Femur (tissue), 1 donor: ENCODE data around the gene FZR1.

Source experiments
- DNase-seq: peaks from one replicate; pipeline ENCODE4 v3.0.0-alpha.2; 2017

FZR1 gene

DNA sequence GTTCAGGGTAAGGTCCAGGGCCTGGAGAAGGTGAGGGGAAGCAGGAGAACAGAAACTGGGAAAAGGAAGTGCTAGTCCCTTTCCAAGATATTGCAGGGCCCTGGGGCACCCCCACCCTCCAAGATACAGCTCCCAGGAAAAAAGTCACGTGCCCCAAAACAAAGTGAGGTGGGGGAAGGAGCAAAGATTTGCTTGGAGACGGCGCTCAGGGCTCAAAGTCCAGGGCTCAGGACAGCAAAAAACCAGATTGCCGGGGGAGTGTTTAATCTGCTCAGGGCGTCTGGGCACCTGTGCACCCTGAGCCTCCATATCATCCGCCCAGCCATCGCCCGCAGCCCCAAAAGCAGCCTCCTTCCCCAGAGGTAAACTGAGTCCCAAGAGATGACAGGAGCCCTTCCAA lies 32.1 kb upstream of the FZR1 start:
- no peak for DNase-seq

DNA sequence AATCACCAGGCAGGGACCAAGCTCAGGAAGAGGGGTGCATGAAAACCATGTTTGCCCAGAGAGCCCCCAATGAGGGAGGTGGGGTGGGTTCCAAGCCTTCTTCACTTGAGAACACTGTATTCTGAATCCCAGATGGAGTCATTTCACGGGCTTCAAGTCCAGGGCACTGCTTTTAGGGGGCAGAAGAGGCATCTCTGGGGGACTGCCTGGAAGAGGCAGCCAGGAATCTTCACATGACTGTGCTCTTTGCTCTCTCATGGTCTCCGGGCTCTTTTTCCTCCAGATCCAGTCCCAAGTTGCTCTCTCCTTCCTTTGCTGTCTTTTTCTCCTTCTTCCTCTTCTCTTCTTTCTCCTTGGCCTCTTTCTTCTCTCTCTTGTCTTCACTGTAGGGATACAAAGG lies 31.5 kb upstream of the FZR1 start:
- DNase-seq, result no peak

DNA sequence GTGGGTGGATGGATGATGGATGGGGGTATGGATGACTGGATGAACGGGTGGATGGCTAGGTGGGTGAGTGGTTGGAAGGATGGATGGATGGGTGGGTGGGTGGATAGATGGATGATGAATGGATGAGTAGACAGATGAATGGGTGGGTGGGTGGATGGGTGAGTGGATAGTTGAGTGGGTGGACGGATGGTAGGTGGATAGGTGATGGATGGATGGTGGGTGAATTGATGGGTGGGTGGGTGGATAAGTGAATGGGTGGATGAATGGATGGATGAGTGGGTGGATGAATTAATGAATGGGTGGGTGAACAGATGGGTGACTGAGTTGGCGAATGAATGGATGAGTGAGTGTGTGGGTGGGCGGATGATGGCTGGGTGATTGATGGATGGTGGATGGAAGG lies 30.7 kb upstream of the FZR1 start:
- DNase-seq, result no peak

DNA sequence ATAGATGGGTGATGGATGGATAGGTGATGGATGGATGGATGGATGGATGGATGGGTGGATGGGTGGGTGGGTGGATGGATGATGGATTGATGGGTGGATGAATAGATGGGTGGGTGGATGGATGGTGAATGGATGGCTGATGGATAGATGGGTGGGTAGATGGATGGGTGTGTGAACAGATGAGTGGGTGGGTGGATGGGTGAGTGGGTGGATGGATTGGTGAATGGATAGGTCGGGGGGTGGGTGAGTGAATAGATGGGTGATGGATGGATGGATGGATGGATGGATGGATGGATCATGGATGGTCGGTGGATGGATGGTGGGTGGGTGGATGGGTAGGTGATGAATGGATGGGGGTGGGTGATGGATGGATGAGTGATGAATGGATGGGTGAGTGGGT lies 29.3 kb upstream of the FZR1 start:
- DNase-seq, result no peak

DNA sequence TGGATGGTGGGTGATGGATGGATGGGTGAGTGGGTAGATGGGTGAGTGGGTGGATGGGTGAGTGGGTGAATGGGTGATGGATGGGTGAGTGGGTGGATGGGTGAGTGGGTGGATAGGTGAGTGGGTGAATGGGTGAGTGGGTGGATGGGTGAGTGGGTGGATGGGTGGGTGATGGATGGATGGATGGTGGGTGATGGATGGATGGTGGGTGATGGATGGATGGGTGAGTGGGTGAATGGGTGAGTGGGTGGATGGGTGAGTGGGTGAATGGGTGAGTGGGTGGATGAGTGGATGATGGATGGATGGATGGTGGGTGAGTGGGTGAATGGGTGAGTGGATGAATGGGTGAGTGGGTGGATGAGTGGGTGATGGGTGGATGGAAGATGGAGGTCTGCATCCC lies 28.6 kb upstream of the FZR1 start:
- DNase-seq, result no peak

DNA sequence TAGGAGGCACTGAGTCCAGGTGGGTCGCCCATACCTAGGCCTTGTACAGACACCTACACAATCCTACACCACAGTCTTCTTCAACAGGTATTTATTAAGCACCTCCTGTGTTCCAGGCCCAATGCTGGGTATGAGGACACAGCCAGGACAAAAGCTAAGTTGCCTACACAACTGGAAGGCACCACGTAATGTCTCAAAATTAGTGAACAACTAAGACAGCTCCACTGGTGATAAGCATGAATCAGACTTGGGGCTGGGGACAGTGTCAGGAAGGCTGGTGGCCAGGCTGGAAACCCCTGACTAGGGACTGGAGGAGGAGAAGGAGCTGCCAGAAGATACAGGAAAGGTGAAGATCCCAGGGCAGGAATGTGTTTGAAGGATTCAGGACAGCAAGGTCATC lies 28.2 kb upstream of the FZR1 start:
- DNase-seq, result no peak

DNA sequence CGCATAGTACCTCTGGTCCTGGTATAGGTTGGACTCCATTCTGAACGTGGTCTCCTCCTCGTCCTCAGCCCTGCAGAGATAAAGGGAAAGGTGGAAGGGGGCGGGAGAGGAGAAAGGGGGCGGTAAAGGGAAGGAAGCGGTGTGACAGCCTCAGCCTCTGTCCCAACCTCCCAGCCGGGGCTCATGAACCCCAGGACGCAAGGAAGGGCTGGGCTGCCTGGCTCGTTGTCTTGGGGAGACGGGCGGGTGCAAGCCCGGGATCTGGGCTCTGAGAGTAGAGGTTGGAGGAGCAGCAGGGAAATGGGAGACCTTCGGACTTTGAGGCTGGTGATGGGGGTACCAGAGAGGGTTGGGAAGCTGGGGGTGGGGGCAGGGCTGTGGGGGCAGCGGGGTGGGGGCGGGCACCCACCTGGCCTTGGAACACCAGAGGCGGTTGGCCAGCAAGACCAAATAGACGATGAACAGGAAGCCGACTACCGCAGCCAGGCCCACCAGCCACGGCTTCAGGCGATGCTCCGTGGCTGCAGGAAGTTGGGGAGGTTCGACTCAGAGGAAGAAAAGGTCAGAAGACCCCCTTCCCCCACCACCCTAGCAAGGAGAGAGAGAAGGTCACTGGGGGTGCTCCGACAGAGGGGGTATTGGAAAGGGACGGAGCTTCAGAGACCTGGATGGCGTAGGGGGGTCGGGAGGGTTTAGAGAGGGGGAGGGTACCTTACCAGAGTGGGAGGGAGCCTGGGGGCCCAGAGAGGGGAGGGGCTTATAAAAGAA lies 27.5 kb upstream of the FZR1 start:
- DNase-seq, result no peak

DNA sequence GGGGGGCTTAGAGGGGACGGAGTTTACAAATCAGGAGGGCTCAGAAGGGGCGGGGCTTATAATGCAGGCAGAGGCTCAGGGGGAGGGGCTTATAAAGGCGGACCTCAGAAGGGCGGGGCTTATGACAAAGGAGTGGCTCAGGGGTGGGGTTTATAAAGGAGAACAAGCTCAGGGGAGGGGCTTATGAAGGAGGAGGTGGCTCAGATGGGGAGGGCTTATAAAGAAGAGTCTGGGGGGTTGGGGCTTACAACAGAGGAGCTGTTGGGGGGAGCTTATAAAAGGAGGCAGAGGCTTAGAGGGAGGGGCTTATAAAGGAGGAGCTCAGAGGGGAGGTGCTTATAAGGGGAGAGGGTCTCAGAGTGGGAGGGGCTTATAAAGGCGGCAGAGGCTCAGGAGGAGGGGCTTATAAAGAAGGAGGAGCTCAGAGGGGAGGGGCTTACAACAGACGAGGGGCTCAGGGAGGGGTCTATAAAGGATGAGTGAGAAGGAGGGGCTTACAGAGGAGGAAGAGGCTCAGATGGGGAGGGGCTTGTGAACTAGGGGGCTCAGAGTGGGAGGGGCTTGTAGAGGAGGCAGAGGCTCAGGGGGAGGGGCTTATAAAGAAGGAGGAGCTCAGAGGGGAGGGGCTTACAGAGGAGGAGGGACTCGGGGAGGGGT lies 26.8 kb upstream of the FZR1 start:
- no peak for DNase-seq

DNA sequence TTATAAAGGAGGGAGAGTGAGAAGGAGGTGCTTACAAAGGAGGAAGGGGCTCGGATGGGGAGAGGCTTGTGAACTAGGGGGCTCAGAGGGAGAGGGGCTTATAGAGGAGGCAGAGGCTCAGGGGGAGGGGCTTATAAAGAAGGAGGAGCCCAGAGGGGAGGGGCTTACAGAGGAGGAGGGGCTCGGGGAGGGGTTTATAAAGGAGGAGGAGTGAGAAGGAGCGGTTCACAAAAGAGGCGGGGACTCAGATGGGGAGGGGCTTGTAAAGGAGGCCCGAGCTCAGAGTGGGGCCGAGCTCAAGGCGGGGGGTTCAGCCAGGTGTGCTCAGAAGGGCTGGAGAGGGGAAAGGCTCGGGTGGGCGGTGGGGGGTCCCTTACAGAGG lies 26.3 kb upstream of the FZR1 start:
- no peak for DNase-seq

DNA sequence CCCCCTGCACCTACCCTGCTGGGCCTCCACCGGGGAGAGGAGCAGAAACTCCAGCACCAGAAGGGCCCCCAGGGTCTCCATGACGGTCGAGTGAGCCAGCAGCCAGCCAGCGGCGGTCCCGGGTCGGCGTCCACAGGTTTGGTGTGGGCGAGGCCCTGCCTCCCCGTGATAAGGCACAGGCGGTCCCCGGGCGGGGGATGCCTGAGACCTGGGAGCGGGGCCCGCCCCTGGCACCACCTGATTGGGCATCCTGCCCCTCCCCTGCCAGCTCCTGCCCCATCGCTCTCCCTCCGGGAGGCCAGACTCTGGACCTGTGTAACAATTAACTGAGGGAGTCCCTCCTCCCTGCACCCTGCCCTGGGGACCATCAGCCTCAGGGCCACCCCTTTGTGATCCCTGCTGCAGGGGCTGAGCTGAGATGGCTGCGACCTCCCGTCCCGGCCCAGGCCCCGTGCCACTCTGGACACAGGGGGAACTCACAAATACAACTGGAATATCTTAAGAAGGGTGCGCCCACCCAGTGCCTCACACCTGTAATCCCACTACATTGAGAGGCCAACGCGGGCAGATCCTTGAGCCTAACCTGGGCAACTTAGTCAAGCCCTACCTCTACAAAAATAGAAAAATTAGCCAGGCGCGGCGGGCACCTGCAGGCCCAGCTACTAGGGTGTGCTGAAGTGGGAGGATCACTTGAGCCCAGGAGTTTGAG lies 25.6 kb upstream of the FZR1 start, which contains the start of gene SMIM24:
SMIM24 (minus strand) TSS at position 143 of the 709 bp plus-strand sequence; CDS start at position 81, 62 bp downstream.
- DNase-seq, result no peak

DNA sequence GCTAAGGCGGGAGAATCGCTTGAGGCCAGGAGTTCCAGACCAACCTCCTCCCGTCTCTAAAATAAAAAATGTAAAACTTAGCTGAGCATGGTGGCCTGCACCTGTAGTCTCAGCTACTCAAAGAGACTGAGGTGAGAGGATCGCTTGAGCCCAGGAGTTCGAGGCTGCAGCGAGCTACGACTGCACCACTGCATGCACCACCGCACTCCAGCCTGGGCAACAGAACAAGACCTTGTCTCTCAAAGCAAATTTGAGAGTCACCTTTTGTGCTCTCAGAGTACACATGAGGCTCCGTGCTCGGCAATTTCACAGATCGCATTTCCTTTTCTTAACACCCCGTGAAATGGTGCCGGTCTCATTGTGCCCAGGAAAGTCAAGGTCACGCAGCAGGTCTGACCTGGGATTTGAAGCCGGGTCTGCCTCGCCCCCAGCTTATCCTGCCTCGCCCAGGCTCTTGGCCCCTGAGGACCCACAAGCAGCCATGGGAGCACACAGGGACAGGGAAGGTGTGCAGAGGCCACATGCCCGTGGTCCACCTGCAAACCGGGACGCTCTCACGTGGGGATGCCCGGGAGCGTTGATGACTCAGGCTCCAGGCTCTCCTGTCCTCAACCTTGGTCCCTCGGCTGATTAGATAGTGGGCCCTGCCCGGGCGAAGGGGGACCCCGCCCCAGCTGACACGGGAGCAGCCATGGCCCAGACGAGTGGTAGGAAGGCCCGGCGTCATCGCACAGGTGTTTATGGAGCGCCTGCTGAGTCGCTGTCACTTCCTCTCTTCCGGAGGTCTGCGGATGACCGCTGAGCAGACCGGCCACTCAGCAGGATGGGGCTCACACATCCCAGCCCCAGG lies 24.6 kb upstream of the FZR1 start:
- DNase-seq, result no peak

DNA sequence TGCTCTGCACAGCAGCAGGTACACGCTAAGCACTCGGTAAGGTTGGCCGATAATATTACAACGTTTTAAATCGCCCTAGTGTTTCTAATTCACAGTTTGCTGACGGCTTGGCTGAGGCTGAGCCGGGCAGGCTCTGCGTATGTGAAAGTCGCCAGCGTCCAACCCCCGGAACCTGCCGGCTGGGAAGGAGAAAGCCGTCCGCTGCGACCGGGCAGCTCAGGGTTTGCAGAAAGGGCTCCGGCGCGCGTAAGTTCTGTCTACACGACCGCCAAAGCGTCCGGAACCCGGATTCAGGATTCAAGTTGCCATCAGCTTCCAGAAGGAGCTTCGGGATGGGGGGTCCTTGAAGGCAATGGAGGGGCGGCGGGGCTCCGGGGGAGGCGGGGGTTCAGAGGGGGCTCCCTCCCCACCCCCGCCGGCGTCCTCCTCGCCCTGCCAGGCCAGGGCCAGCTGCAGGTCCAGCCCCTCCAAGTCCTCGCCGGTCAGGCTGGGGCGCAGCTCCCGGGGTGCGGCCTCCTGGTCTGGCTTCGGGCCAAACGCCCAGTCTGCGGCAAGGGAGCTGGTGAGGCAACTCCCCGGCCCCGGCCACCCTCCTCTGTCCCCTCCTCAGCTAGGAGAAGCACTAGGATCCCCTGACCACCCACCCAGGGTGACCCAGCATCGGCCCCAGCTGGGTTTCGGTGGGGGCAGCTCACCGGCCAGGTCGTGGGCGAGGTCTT lies 23.4 kb upstream of the FZR1 start:
- no peak for DNase-seq

DNA sequence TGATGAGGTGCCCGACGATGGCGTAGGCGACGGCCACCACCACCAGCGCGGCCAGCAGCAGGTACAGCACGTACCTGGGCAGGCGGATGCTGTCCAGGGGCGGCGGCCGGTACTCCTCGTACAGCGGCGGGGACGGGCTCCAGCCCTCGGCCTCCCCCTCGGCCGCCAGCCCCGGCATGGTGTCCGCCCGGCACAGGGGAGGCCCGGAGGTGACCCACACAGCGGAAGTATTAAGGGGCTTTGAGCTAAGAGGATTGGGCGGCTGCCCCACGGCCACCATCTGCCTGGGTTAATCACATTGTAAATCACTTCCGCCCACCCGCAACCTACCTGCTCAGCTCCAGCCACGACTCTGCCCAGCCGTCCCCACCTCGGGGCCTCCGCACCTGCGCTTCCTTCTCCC lies 22.9 kb upstream of the FZR1 start, which contains the start of gene SMIM44:
SMIM44 (minus strand) TSS at position 216 of the 403 bp plus-strand sequence; CDS start at position 178, 38 bp downstream.
- no peak for DNase-seq

DNA sequence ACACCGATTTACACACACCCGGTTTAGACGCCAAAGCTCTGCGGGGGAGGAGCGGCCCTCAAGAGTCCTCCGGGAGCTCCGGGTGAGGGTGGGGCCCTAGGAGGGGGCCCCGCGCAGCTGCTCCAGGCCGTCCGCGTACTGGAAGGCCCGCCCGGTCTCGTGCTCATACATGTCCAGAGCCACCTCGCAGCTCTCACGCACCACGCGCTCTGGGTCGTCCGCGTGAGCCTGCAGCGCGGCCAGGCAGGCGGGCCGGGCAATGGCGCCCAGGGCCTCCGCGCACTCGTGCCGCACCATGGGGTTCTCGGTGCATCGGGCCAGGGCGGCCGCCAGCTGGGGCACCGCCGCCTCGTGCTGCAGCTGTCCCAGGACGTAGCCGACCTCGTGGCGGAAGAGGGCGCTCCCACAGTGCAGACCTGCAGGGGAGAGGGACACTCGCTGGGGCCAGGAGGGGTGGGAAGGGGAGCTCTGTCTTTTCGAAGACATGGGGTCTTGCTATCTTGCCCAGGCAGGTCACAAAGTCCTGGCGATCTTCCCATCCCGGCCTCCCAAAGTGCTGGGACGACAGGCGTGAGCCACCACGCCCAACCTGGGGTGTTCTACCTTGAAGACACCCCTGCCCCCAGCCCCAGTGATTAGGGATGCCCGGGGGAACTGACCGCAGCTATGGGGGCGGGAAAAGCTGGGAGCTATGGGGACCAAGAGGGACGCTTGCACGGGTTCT lies 14.6 kb upstream of the FZR1 start:
- DNase-seq, result no peak

DNA sequence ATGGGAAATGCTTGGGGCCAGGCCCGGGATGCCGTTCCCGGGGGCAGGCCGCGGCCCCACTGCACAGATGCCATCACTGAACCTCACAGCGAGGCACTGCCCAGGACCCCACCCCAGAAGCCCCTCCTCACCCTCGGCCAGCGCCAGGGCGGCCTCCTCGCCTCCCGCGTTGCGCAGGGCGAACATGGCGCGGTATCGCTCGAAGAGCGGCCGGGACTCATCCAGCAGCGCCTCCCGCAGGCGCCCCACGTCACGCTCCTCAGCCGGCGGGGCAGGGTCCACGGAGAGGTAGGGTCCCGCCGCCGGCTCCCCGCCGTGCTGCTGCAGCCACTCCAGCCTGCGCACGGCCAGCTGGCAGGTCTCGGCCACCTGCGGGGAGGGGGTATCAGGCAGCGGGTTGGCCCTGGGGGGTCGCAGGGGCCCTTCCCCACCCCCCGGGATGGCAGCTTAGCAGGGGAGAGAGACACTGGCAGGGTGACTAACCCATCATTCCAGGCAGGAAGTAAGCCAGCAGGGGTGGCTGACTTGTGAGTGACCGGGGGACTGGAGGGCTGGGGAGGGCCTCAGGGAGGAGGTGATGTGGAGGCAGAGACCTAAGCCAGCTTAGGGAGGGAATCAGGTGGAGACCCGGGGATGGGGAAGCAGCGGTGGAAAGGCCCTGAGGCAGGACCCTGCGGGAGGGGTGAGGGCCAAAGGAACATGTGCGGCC lies 13.8 kb upstream of the FZR1 start:
- no peak for DNase-seq

DNA sequence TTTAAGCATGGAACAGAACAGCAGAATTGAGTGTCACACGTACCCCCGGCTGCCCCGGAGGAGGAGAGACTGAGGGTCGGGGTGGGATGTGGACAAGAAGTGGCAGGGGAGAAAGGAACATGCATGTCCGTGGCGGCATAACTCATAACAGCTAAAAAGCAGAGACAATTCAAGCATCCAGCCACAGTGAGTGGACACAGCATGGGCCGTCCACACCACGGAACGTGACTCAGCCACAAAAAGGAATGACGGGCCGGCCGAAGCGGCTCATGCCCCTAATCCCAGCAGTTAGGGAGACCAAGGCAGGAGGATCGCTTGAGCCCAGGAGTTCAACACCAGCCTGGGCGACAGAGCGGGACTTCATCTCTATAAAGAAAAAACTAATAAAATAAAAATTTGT lies 13.2 kb upstream of the FZR1 start:
- no peak for DNase-seq

DNA sequence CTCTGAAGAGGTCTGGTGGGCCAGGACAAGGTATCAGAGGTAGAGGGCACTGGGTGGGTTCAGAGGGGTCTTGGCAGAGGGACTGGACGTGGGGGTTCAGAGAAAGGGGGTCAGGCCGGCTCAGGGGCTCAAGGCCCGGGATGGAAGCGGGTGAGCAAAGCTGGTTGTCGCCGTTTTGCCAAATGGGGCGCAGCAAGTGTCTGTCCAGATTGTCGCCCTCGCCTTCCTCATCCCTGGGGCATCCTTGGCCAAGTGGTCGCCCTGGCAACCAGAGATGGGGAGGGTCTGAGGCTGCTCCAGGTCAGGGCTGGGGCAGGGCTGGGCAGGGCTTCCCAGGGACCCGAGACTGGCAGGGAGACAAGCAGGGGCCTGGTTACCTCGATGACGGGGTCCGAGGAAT lies 12.5 kb upstream of the FZR1 start:
- no peak for DNase-seq

DNA sequence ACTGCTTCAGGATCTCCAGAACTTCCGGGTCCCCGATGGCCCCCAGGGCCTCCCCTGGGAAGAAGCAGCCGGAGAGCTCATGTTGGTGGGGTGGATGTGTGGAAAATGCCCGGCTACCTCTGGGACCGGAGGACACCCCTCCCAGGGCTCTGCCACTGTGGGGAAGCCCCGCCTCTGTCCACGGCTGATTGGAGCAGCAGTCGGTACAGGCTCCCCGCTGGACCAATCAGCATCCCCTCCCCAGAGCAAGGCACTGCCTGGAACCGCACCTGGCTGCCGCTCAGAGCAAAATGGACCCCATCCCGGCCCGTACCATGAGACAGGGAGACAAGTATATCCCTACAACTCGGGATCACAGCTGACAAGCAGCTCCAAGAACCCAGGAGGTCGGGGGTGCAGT lies 12.1 kb upstream of the FZR1 start:
- no peak for DNase-seq

DNA sequence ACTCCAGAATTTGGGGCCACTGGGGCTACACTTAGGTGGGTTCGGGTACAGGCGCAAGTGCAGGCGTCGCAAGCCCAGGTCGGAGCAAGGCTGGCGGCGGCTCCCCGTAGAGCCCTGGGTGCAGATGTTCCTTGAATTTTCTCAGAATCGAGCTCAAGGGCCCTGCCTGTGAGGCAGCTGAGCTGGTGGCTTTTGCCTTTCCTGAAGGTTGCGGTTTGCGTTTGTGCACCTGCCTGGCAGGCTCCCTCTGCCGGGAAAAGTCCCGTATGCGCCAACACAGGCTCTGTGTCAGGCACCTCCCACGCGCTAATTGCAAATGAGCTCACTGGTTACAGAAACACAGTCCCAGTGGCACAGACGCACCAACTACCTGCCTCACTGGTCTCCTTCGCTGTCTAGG lies 11.6 kb upstream of the FZR1 start:
- DNase-seq, result no peak

DNA sequence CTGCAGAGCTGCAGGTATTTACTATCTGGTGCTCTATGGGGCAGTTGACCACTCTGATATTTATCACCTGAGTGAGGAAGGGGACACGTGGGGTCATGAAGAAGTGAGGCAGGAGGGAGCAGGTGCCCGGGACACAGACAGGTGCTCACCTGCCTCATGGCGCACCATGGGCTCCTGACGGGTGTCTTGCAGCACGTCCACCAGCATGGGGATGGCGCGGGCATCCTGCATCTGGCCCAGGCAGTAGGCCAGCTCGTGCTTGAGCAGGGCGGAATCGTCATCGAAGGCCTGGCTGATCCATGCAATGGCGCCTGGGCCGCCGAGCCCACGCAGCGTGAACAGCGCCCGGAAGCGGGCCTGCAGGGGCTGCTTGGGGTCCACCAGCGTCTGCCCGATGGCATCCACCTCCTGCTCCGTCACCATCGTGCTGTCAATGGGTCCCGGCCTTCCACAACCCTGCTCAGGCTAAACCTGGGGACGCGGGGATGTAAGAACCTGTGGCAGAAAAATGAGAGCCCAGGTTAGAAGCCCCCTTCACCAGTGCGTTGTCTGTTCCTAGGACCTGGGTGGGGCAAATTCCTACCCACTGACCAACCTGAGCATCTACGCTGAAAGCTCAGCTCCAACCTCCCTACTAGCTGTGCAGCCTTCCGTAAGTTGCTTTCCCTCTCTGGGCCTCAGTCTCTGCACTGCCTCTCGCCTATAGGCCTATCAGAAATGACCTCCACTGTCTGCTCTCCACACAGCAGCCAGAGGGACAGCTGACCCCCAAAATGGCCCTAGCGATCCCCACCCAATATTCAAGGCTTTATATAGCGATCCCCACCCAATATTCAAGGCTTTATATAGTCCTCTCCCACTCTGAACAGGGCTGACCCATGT lies 9.5 kb upstream of the FZR1 start:
- no peak for DNase-seq
